H1 (cell line): ENCODE results near the gene LRRC4C.

ENCODE experiments used
- ATF3 ChIP-seq: IDR thresholded peaks from 2 replicates; pipeline ENCODE4 v1.6.1; 2011; ENCODE audit warnings: low read depth, mild to moderate bottlenecking, low read length; ENCODE audit not compliant: insufficient read depth
- CTCF ChIP-seq, 3 experiments: IDR thresholded peaks; 1 replicate in 2 of 3; 2 replicates in 1 of 3; pipeline versions ENCODE4 v1.5.1 to v1.6.1; 2011; ENCODE audit warnings: low read length in 3 of 3, mild to moderate bottlenecking in 3 of 3, inconsistent platforms in 2 of 3, low read depth in 1 of 3, moderate library complexity in 1 of 3; ENCODE audit not compliant: insufficient read depth in 1 of 3; ENCODE audit errors: control extremely low read depth in 1 of 3
- EZH2 ChIP-seq: fragments of 200-600 bp; sonication (generic); IDR thresholded peaks from 2 replicates; pipeline ENCODE4 v1.7.1; 2012; ENCODE audit warnings: low read depth, mild to moderate bottlenecking, moderate library complexity, low read length, inconsistent platforms; ENCODE audit not compliant: severe bottlenecking
- KDM1A ChIP-seq: fragments of 200-600, 300-600 bp; sonication (generic); IDR thresholded peaks from 2 replicates; pipeline ENCODE4 v1.7.1; 2016; ENCODE audit warnings: mild to moderate bottlenecking, low read length, borderline replicate concordance
- MAX ChIP-seq: IDR thresholded peaks from 2 replicates; pipeline ENCODE4 v1.6.1; 2012; ENCODE audit warnings: inconsistent platforms
- PHF8 ChIP-seq: fragments of 200-600 bp; sonication (generic); conservative IDR thresholded peaks from 2 replicates; pipeline ENCODE4 v1.7.1; 2012; ENCODE audit warnings: low read depth, mild to moderate bottlenecking, inconsistent platforms, low read length, moderate library complexity
- POLR2A ChIP-seq, 2 experiments: IDR thresholded peaks; 1 replicate in 1 of 2; 2 replicates in 1 of 2; pipeline ENCODE4 v1.6.1; 2011; ENCODE audit warnings: low read depth in 2 of 2, low read length in 2 of 2, mild to moderate bottlenecking in 2 of 2; ENCODE audit errors: control extremely low read depth in 1 of 2
- POLR2AphosphoS5 ChIP-seq: IDR thresholded peaks from 2 replicates; pipeline ENCODE4 v1.6.1; 2011; ENCODE audit warnings: low read depth, low read length
- RAD21 ChIP-seq, 2 experiments: IDR thresholded peaks in 1 of 2; conservative IDR thresholded peaks in 1 of 2; 2 replicates each; pipeline ENCODE4 v1.6.1; 2011; ENCODE audit warnings: low read depth in 2 of 2, low read length in 2 of 2, improper control_type of control experiment in 1 of 2, inconsistent platforms in 1 of 2, mild to moderate bottlenecking in 1 of 2, moderate library complexity in 1 of 2
- RXRA ChIP-seq: IDR thresholded peaks from 2 replicates; pipeline ENCODE4 v1.6.1; 2011; ENCODE audit warnings: low read depth, mild to moderate bottlenecking, low read length, moderate library complexity; ENCODE audit not compliant: insufficient read depth
- SIN3A ChIP-seq, 2 experiments: IDR thresholded peaks in 1 of 2; conservative IDR thresholded peaks in 1 of 2; 2 replicates each; pipeline ENCODE4 v1.6.1; 2011 to 2012; ENCODE audit warnings: low read length in 2 of 2, improper control_type of control experiment in 1 of 2, low read depth in 1 of 2, mild to moderate bottlenecking in 1 of 2
- SP2 ChIP-seq: IDR thresholded peaks from 2 replicates; pipeline ENCODE4 v1.6.1; 2012; ENCODE audit warnings: mild to moderate bottlenecking, low read length, inconsistent platforms
- YY1 ChIP-seq: IDR thresholded peaks from 2 replicates; pipeline ENCODE4 v1.6.1; 2011; ENCODE audit warnings: low read depth, mild to moderate bottlenecking, low read length

- TF ChIP-seq POLR2A (IDR thresholded peaks at IDR 0.05; ENCODE audit: control extremely low read depth in 1 of 2, low read depth in 2 of 2, low read length in 2 of 2): no peak
- TF ChIP-seq PHF8: no peak
- TF ChIP-seq YY1: no peak
- no peak for TF ChIP-seq POLR2AphosphoS5
- no peak for TF ChIP-seq RXRA
- no peak for TF ChIP-seq RAD21 (IDR thresholded peaks at IDR 0.05 in 1 of 2, conservative IDR thresholded peaks at IDR 0.05 in 1 of 2; ENCODE audit: low read depth in 2 of 2, low read length in 2 of 2)
- TF ChIP-seq CTCF (IDR thresholded peaks at IDR 0.05; ENCODE audit: control extremely low read depth in 1 of 3, insufficient read depth in 1 of 3, low read depth in 1 of 3, low read length in 3 of 3): no peak
- no peak for TF ChIP-seq KDM1A
- TF ChIP-seq SIN3A (conservative IDR thresholded peaks at IDR 0.05 in 1 of 2, IDR thresholded peaks at IDR 0.05 in 1 of 2; ENCODE audit: low read depth in 1 of 2, low read length in 2 of 2): no peak
- no peak for TF ChIP-seq SP2
- no peak for TF ChIP-seq EZH2
- TF ChIP-seq ATF3: no peak
- TF ChIP-seq MAX: no peak
Observed at GRCh38 chr11:40119661-40120060, 1339.8 kb downstream of the LRRC4C start.
